Stomach smooth muscle (tissue), 2 donors: ENCODE data around the gene UBL4B.
A peak's percentile ranks its signal among the peaks of the same experiment; 100 is the strongest.
"Not testable (repeated sequence)": the region's sequence is repeated elsewhere in the genome, so short reads cannot be mapped to it uniquely, and the experiment has no call there.

Source experiments
- H3K27ac ChIP-seq: one replicate; pipeline ENCODE4 v1.7.0; 2013; ENCODE audit warnings: mild to moderate bottlenecking, low read length, inconsistent platforms
- H3K27me3 ChIP-seq, 2 donors: one replicate each; pipeline ENCODE4 v1.7.0; 2013; ENCODE audit warnings: low read length in 2 of 2; ENCODE audit not compliant: insufficient read depth in 2 of 2, control insufficient read depth in 1 of 2
- H3K36me3 ChIP-seq, 2 donors: one replicate each; pipeline ENCODE4 v1.7.0; 2013; ENCODE audit warnings: low read length in 2 of 2; ENCODE audit not compliant: control insufficient read depth in 2 of 2, insufficient read depth in 2 of 2
- H3K4me1 ChIP-seq: one replicate; pipeline ENCODE4 v1.7.0; 2013; ENCODE audit warnings: low read length; ENCODE audit not compliant: control insufficient read depth, insufficient read depth
- H3K4me3 ChIP-seq, 2 donors: one replicate each; pipeline ENCODE4 v1.7.0; 2013; ENCODE audit warnings: low read length in 2 of 2
- H3K9ac ChIP-seq, 2 donors: one replicate each; pipeline ENCODE4 v1.7.0; 2013; ENCODE audit warnings: low read length in 2 of 2, mild to moderate bottlenecking in 1 of 2
- H3K9me3 ChIP-seq, 2 donors: one replicate each; pipeline ENCODE4 v1.7.0; 2013; ENCODE audit warnings: low read length in 2 of 2; ENCODE audit not compliant: control insufficient read depth in 2 of 2
- donor health status: healthy.
- donor health status: Pancreatic carcinoma.

UBL4B gene

DNA sequence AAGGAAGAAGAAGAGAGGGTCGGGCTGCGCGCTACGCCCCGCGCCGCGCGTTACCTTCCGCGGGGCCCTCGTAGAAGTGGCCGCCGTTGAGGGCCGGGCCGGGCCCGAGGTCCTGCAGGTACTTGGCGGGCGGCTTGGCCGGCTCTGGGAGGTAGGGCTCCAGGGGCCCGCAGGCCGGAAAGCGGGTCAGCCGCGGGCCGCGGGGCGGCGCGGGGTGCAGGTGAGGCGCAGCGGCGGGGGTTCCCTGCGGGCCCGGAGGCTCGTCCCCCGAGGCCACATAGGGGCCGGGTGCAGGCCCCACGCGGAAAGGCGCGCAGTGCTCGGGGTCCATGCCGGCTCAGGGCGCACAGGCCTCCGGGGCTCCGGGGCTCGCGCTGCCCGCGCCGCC is 42.0 kb upstream of the UBL4B start:
- Histone ChIP-seq H3K9me3 (no peaks in the 10 kb centered on the region), H3K4me1 (peaks cover 29% of the 10 kb centered on the region), H3K27me3 (peaks cover 55 to 58% of the 10 kb centered on the region in 2 donors), H3K4me3 (peak overlapping the region in 1 of 2 donors; percentile 44), H3K27ac (no peak overlapping the region), H3K36me3 (no peaks in the 10 kb centered on the region), H3K9ac (no peak overlapping the region)

DNA sequence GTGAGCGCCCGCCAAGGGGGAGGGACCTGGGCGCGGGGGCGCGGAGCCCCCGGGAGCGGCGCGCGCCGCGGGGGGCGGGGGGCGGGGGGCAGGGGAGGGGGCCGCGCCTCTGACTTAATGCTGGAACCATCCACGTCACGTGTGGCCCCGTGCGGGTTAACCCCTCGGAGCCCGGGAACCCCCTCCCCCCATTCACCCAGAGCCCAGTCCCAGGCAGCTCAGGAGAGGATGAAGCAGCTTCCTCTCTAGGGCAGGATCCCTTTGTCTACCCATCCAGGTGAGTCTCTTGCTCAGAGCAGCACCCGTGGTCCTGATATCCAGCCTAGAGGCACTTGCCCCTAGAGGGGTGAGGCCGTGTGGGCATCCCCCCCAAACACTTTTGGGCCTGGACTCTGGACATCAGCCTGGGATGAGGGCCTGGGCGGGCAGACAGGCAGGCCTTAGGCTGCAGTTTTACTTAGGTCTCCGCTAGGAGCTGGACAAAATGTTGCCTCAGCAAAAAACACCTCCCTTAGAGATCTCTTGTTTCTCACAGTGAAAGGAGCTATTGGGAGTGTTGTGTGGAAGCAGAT is 41.5 kb upstream of the UBL4B start, which contains the start of gene ALX3:
ALX3 (minus strand) TSS at position 2 of the 572 bp plus-strand sequence. CDS start 60 bp downstream, outside the sequence.
- Histone ChIP-seq H3K9me3 (no peaks in the 10 kb centered on the region), H3K9ac (no peak within 1 kb of the TSS), H3K4me3 (peak within 1 kb of the TSS in 1 of 2 donors; percentile 44), H3K4me1 (peaks cover 29% of the 10 kb centered on the region), H3K27me3 (peaks cover 55 to 58% of the 10 kb centered on the region in 2 donors), H3K27ac (no peak within 1 kb of the TSS), H3K36me3 (no peaks in the 10 kb centered on the region)

GRCh38 chr1:110074166-110074565 is 38.1 kb upstream of the UBL4B start:
- no peaks in the 10 kb centered on the region for H3K9me3 ChIP-seq
- H3K9ac ChIP-seq: no peak overlapping the region
- no peaks in the 10 kb centered on the region for H3K36me3 ChIP-seq
- H3K27ac ChIP-seq: no peak overlapping the region
- H3K27me3 ChIP-seq: peaks cover 31% of the 10 kb centered on the region in 2 donors
- peaks cover 19% of the 10 kb centered on the region for H3K4me1 ChIP-seq
- H3K4me3 ChIP-seq: no peak overlapping the region

DNA sequence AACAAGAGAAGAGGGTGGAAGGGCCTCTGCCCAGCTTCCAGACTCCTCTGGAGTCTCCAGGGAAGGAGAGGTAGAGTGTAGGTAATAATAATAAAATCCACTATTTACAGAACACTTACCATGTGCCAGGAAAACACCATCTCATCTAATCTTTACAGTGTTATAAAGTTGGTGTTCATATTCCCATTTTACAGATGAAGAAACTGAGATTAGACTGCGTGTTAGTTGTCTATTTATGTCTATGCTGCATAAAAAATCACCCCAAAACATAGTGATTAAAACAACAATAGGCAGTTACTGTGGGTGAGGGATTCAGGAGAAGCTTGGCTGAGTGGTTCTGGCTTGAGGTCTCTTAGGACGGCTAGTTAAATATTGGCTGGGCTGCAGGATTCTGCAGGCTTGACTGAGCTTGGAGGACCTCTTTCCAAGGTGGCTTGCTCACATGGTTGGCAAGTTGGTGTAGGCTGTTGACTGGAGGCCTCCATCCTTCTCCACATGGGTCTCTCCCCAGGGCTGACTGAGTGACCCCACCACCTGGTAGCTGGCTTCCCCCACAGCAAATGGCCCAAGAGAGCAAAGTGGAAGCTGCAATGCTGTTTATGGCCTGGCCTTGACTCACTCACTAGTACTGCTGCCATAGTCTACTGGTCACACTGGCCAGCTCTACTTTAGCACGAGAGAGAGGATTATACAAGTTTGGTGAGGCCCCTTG is 35.3 kb upstream of the UBL4B start:
- H3K36me3 ChIP-seq: no peaks in the 10 kb centered on the region
- H3K9me3 ChIP-seq: no peaks in the 10 kb centered on the region
- H3K27ac ChIP-seq: no peak overlapping the region
- no peak overlapping the region for H3K9ac ChIP-seq
- H3K27me3 ChIP-seq: peaks cover 5 to 10% of the 10 kb centered on the region in 2 donors
- no peaks in the 10 kb centered on the region for H3K4me1 ChIP-seq
- no peak overlapping the region for H3K4me3 ChIP-seq

DNA sequence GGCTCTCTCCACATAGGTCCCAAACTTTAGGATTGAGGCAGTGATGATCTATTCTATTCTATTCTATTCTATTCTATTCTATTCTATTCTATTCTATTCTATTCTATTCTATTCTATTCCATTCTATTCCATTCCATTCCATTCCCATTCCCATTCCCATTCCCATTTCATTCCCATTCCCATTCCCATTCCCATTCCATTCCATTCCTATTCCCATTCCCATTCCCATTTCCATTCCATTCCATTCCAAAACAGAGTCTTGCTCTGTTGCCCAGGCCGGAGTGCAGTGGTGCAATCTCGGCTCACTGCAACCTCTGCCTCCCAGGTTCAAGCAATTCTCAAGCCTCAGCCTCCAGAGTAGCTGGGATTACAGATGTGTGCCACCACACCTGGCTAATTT is 32.2 kb upstream of the UBL4B start:
- H3K4me1 ChIP-seq: peaks cover 15% of the 10 kb centered on the region
- not testable (repeated sequence) for H3K9ac ChIP-seq, H3K4me3 ChIP-seq, H3K27me3 ChIP-seq, H3K27ac ChIP-seq, H3K36me3 ChIP-seq, H3K9me3 ChIP-seq

DNA sequence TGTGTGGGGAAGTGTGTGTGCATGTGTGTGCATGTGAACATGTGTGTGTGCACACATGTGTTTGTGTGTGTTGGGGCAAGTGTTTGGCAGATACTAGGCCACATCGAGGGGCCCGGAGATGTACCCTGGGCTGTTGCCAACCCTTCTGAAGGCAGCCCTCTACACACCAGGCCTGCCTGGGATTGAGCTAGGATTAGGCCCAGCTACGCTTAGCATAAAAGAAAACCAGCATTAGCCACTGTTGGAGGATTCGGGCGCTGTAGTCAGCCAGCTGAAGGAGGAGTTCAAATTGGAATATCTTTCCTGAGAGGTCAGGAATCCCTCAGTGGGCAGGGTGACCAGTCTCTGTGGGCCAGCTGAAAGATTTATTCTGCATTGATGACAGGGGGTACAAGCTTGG is 31.2 kb upstream of the UBL4B start:
- Histone ChIP-seq H3K27ac (no peak overlapping the region), H3K4me3 (no peak overlapping the region), H3K36me3 (no peaks in the 10 kb centered on the region), H3K27me3 (peaks cover 5 to 8% of the 10 kb centered on the region in 2 donors), H3K9ac (no peak overlapping the region), H3K9me3 (no peaks in the 10 kb centered on the region), H3K4me1 (peaks cover 15% of the 10 kb centered on the region)

- Histone ChIP-seq H3K9ac (no peak overlapping the region), H3K4me1 (peaks cover 15% of the 10 kb centered on the region), H3K9me3 (no peaks in the 10 kb centered on the region), H3K27me3 (peaks cover 7 to 8% of the 10 kb centered on the region in 2 donors), H3K27ac (no peak overlapping the region), H3K4me3 (no peak overlapping the region), H3K36me3 (no peaks in the 10 kb centered on the region)
Observed at GRCh38 chr1:110082477-110082876, 29.8 kb upstream of the UBL4B start.

DNA sequence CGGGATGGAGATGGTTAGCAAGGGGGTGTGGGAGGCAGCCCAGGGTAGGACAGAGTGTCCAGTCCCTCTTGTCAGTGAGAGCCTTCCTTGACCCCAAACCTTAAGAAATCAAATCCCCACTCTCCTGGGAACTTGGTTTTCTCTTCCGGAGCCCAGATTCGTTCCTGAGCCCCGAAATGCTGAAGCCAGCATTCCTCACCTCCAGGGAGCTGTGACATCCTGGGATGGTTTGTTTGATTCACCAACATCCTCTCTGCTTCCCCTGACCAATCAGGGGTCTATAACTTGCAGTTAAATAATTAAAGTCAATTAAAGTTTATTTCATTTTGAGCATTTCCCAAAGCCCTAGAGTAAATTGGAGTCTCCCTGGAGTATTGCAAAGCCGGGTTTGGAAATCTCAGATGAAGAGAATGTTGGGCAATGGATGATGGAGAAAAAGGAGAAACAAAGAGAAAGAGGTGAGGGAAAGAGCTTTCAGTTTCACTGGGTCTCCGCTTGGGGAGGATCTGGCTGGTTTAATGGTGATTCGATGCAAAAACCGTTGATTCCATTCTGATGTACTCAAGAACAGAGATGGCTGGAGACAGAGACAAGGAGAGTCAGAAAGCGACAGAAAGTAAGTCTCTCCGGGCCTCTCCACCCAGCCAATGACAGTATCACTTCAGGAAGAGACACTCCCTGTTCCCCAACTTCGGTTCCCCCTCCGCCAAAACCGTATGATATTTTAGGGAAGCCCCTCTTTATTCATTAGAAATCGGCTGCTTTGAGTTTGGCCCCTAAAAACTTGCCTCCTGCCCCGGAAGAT is 29.0 kb upstream of the UBL4B start:
- Histone ChIP-seq H3K27me3 (peaks cover 7 to 8% of the 10 kb centered on the region in 2 donors), H3K27ac (no peak overlapping the region), H3K4me3 (peak overlapping the region; percentile 71 to 81), H3K4me1 (peaks cover 15% of the 10 kb centered on the region), H3K36me3 (no peaks in the 10 kb centered on the region), H3K9ac (peak overlapping the region in 1 of 2 donors; percentile 59), H3K9me3 (no peaks in the 10 kb centered on the region)

DNA sequence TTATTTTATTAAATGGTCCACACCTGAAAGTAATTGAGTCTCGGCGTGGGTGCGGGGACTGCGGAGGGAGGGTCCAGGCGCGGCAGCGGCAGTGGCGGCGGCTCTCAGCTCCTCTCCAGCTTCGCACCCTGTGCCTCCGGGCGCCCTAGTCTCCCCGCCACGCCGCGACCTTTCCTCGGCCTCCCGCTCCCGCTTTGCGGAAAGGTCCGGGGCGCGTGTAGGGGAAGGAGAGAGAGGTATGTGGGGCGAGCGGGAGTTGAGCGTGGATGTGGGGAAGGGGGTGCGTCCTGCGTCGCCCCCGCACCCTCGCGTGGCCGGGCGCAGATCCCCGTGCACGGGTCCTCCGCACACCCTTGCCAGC is 28.4 kb upstream of the UBL4B start:
- H3K27ac ChIP-seq: peak overlapping the region; percentile 69
- no peaks in the 10 kb centered on the region for H3K36me3 ChIP-seq
- H3K4me3 ChIP-seq: peak overlapping the region; percentile 71 to 81
- H3K9ac ChIP-seq: peak overlapping the region; percentile 59 to 69
- H3K9me3 ChIP-seq: no peaks in the 10 kb centered on the region
- H3K27me3 ChIP-seq: peaks cover 8 to 9% of the 10 kb centered on the region in 2 donors
- H3K4me1 ChIP-seq: peaks cover 15% of the 10 kb centered on the region

DNA sequence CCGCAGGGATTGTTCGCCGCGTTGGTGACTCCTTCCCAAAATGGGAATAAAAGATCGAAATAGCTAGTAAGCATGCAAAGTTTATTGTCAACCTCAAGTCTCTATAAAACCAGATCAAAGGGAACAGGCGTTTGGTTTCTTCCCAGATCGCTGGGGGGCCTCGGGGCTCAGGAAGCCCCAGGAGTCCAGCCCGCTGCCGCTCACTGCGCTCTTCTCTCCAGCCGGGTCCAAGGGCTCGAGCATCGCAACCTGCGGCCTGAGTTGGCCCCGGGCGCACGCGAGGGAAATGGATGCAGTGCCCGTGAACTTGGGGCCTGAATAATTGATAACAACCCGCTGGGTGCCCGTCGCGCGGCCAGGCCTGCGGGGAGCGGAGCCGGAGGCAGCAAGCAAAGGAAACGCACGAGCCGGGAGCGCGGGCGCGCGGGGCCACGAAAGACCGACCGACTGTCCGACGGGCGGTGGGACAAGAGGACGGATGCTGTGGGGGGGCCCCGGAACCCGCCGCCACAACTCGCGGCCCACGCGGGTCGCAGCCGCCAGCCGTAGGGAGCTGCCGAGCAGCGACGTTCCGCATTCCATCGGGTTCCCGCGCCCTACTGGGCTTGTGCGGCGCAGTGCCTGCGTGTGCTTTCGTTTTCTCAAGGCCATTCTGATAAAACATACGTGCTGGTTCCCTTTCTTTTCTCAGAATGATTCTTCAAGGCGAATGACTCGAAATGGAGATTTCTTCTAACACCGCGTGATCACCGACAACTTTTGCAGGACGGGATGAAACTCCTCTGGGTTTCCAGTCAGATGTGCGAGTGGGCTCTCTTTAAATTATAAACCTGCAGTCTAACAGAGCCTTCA is 27.8 kb upstream of the UBL4B start:
- Histone ChIP-seq H3K9me3 (no peaks in the 10 kb centered on the region), H3K4me1 (peaks cover 15% of the 10 kb centered on the region), H3K27ac (peak overlapping the region; percentile 69), H3K27me3 (peaks cover 8 to 9% of the 10 kb centered on the region in 2 donors), H3K9ac (peak overlapping the region; percentile 59 to 69), H3K4me3 (peak overlapping the region; percentile 71 to 81), H3K36me3 (no peaks in the 10 kb centered on the region)
